Neural progenitor cell (in vitro differentiated cells): Measurements from ENCODE around the gene LIPC. TPM values are rescaled to one million over a fixed set of nuclear protein-coding genes. Genes with fewer than 3 reads are reported as not detected.
A peak's percentile ranks its signal among the peaks of the same experiment; 100 is the strongest.

Source experiments
- DNase-seq: peaks from one replicate; pipeline ENCODE4 v3.0.0-alpha.2; 2016; ENCODE audit warnings: low spot score
- H2AFZ ChIP-seq: fragments of 200-600 bp; sonication (generic); replicated peaks from 2 replicates; pipeline ENCODE4 v1.6.1; 2016; ENCODE audit warnings: antibody characterized with exemption
- H3F3A ChIP-seq: fragments of 200-600 bp; sonication (generic); 2 replicates; pipeline ENCODE4 v1.6.1; 2016; ENCODE audit warnings: antibody characterized with exemption, low read depth
- H3K27ac ChIP-seq: fragments of 200-600 bp; sonication (generic); 2 replicates; pipeline ENCODE4 v1.5.1; 2016; ENCODE audit warnings: mild to moderate bottlenecking
- H3K27me3 ChIP-seq: fragments of 200-600 bp; sonication (generic); 2 replicates; pipeline ENCODE4 v1.6.1; 2016; ENCODE audit warnings: mild to moderate bottlenecking, moderate library complexity
- H3K36me3 ChIP-seq: fragments of 200-600 bp; sonication (generic); 2 replicates; pipeline ENCODE4 v1.5.1; 2016
- H3K4me1 ChIP-seq: fragments of 200-600 bp; sonication (generic); 2 replicates; pipeline ENCODE4 v1.6.1; 2016; ENCODE audit warnings: mixed run types
- H3K4me2 ChIP-seq: fragments of 200-600 bp; sonication (generic); 2 replicates; pipeline ENCODE4 v1.6.1; 2016
- H3K4me3 ChIP-seq: fragments of 200-600 bp; sonication (generic); 2 replicates; pipeline ENCODE4 v1.5.1; 2016
- H3K79me2 ChIP-seq: fragments of 200-600 bp; sonication (generic); 2 replicates; pipeline ENCODE4 v1.6.1; 2016; ENCODE audit warnings: low read depth
- H3K9ac ChIP-seq: fragments of 200-600 bp; sonication (generic); 2 replicates; pipeline ENCODE4 v1.6.1; 2016
- H3K9me3 ChIP-seq: fragments of 200-600 bp; sonication (generic); 2 replicates; pipeline ENCODE4 v1.5.1; 2016; ENCODE audit warnings: low read depth
- H4K20me1 ChIP-seq: fragments of 200-600 bp; sonication (generic); 2 replicates; pipeline ENCODE4 v1.6.1; 2016; ENCODE audit warnings: low read depth
- H3K27ac Mint-ChIP-seq: 3 replicates; pipeline ENCODE4 v1.8.0; 2021; ENCODE audit warnings: mixed read lengths
- H3K27me3 Mint-ChIP-seq: 2 replicates; pipeline ENCODE4 v1.8.0; 2022; ENCODE audit warnings: low read depth, mild to moderate bottlenecking, inconsistent platforms, moderate library complexity, mixed read lengths; ENCODE audit not compliant: insufficient read depth
- H3K36me3 Mint-ChIP-seq: 3 replicates; pipeline ENCODE4 v1.8.0; 2021; ENCODE audit warnings: mixed read lengths
- H3K4me1 Mint-ChIP-seq: 3 replicates; pipeline ENCODE4 v1.8.0; 2021; ENCODE audit warnings: mixed read lengths
- H3K4me3 Mint-ChIP-seq: 3 replicates; pipeline ENCODE4 v1.8.0; 2021; ENCODE audit warnings: mild to moderate bottlenecking, moderate library complexity, mixed read lengths
- H3K9me3 Mint-ChIP-seq: 3 replicates; pipeline ENCODE4 v1.8.0; 2020; ENCODE audit warnings: mixed read lengths
- EZH2 ChIP-seq: fragments of 200-600 bp; sonication (generic); IDR thresholded peaks from 2 replicates; pipeline ENCODE4 v1.6.1; 2017; ENCODE audit warnings: antibody characterized with exemption, mild to moderate bottlenecking, moderate library complexity
- EZH2phosphoT487 ChIP-seq: fragments of 200-600 bp; sonication (generic); IDR thresholded peaks from 2 replicates; pipeline ENCODE4 v1.6.1; 2017; ENCODE audit warnings: antibody characterized with exemption
- total RNA-seq: library from RNA; depleted of rRNA; stranded (reverse); fragments of >200 nt; gene quantifications from 2 replicates; pipeline ENCODE4 v1.2.3, GENCODE V29; 2015; ENCODE audit warnings: low replicate concordance
- TF ChIP-seq, protein P1 (sequence below): fragments of 200-600 bp; sonication (generic); IDR thresholded peaks from 2 replicates; pipeline ENCODE4 v1.5.1; 2017; ENCODE audit warnings: antibody characterized with exemption, mild to moderate bottlenecking

The LIPC gene
- total RNA-seq, 1 donor from 2014 or later, result not detected

DNA sequence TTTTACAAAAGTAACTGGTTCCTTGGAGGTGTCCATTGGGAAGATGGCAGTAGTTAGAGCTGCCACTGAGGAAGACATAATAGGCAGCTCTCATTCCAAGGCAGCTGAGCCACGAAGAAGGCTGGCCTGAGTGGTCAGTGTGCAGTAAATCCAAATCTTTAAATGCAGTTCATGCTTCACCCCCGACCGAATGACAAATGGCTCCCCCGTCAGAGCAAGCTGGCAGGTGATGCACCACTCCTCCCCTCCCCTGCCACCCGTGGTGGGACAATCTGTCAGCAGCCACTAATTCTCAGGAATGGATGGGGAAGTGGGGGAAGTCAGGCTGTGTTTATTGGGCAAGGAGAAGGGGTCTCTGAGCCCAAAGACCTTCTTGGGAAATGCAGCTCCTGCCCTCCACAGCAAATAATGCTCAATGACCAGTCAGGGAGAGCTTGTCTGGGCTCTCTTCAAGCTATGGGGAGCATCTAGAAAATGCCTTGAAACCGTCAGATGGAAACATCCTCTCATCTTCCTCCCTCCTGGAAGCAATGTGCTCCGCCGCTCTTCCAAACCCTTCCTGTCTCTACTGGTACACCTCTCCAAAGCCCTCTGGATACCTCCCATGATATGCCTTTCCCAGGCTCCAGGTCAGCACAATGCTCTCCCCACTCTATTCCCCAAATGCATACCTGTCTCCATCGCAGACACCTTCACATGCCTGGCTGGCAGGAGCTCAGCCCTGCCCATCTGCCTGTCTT is 65.4 kb downstream of the LIPC start:
- no peak overlapping the region for H3K4me3 Mint-ChIP-seq
- no peaks in the 10 kb centered on the region for H3K36me3 Mint-ChIP-seq
- H3K79me2 ChIP-seq, result no peaks in the 10 kb centered on the region
- no peaks in the 10 kb centered on the region for H3K36me3 ChIP-seq
- no peaks in the 10 kb centered on the region for H3K27me3 ChIP-seq
- H3K4me3 ChIP-seq, result no peak overlapping the region
- H2AFZ ChIP-seq, result no peak overlapping the region
- H3F3A ChIP-seq, result no peaks in the 10 kb centered on the region
- H3K4me1 ChIP-seq, result no peaks in the 10 kb centered on the region
- H3K9ac ChIP-seq, result no peak overlapping the region
- H3K27me3 Mint-ChIP-seq, result peaks cover 7% of the 10 kb centered on the region
- H3K4me2 ChIP-seq, result no peak overlapping the region
- no peaks in the 10 kb centered on the region for H3K9me3 ChIP-seq
- DNase-seq, result no peak
- TF ChIP-seq EZH2phosphoT487, result no peak
- no peaks in the 10 kb centered on the region for H4K20me1 ChIP-seq
- H3K4me1 Mint-ChIP-seq, result peaks cover 12% of the 10 kb centered on the region
- peaks cover 2% of the 10 kb centered on the region for H3K9me3 Mint-ChIP-seq
- H3K27ac Mint-ChIP-seq, result no peak overlapping the region
- no peak overlapping the region for H3K27ac ChIP-seq

DNA sequence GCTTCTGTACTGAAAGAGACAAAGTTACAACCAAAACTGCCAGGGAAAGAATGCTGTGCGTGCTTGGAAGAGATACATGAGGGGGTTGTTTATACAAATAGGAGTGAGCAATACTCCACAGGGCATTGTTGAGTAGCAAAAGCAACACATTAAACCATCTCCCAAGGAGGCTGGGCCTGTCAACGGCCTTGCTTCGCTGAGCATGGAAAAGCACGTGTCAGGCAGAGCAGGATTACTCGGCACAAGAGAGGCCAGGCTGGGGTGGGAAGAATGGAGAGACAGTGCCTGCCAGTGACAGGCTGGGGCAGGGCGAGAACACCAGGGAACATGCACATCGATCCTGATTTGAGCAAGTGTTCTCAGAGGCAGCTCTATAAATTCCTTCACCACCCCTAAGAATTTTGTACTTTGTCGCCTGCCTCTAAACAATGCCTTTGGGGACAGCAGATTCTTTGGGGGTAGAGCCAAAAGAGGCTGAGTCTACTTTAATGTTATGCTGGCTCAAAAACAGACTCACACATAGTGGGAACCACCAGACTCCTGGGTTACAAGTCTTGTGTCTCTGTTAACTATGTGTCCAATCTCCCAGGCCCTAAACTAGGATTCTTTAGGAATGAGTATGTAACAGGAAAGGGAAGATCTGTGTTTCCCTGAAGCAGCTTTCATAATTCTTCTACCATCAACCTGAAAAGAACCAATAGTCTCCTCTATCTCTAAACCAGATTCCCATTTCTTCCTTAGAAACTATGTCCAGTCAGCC is 67.2 kb downstream of the LIPC start:
- Mint-ChIP-seq H3K4me1 (peaks cover 12% of the 10 kb centered on the region), H3K9me3 (peaks cover 2% of the 10 kb centered on the region), H3K4me3 (no peak overlapping the region), H3K27me3 (peaks cover 7% of the 10 kb centered on the region), H3K36me3 (no peaks in the 10 kb centered on the region), H3K27ac (no peak overlapping the region)
- no peaks in the 10 kb centered on the region for H3K79me2 ChIP-seq
- no peak overlapping the region for H2AFZ ChIP-seq
- no peaks in the 10 kb centered on the region for H4K20me1 ChIP-seq
- no peaks in the 10 kb centered on the region for H3F3A ChIP-seq
- peak; percentile 12 for DNase-seq
- H3K4me1 ChIP-seq, result no peaks in the 10 kb centered on the region
- no peak for TF ChIP-seq EZH2
- TF ChIP-seq, protein P1, sequence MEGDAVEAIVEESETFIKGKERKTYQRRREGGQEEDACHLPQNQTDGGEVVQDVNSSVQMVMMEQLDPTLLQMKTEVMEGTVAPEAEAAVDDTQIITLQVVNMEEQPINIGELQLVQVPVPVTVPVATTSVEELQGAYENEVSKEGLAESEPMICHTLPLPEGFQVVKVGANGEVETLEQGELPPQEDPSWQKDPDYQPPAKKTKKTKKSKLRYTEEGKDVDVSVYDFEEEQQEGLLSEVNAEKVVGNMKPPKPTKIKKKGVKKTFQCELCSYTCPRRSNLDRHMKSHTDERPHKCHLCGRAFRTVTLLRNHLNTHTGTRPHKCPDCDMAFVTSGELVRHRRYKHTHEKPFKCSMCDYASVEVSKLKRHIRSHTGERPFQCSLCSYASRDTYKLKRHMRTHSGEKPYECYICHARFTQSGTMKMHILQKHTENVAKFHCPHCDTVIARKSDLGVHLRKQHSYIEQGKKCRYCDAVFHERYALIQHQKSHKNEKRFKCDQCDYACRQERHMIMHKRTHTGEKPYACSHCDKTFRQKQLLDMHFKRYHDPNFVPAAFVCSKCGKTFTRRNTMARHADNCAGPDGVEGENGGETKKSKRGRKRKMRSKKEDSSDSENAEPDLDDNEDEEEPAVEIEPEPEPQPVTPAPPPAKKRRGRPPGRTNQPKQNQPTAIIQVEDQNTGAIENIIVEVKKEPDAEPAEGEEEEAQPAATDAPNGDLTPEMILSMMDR, result no peak
- TF ChIP-seq EZH2phosphoT487, result no peak
- H3K9ac ChIP-seq, result no peak overlapping the region
- no peaks in the 10 kb centered on the region for H3K27me3 ChIP-seq
- no peaks in the 10 kb centered on the region for H3K9me3 ChIP-seq
- no peak overlapping the region for H3K4me3 ChIP-seq
- H3K36me3 ChIP-seq, result no peaks in the 10 kb centered on the region
- H3K4me2 ChIP-seq, result no peak overlapping the region
- H3K27ac ChIP-seq, result no peak overlapping the region

GRCh38 chr15:58501006-58501405 is 69.2 kb downstream of the LIPC start:
- H4K20me1 ChIP-seq, result no peaks in the 10 kb centered on the region
- peaks cover 2% of the 10 kb centered on the region for H3K9me3 Mint-ChIP-seq
- H3K36me3 Mint-ChIP-seq, result no peaks in the 10 kb centered on the region
- TF ChIP-seq, protein P1, result no peak
- TF ChIP-seq EZH2phosphoT487, result no peak
- TF ChIP-seq EZH2, result no peak
- H3K9ac ChIP-seq, result no peak overlapping the region
- no peak for DNase-seq
- peak overlapping the region; percentile 26 for H3K27ac Mint-ChIP-seq
- no peak overlapping the region for H2AFZ ChIP-seq
- H3K4me1 ChIP-seq, result no peaks in the 10 kb centered on the region
- H3K27ac ChIP-seq, result no peak overlapping the region
- H3K4me3 ChIP-seq, result no peak overlapping the region
- H3K4me1 Mint-ChIP-seq, result peaks cover 12% of the 10 kb centered on the region
- H3K36me3 ChIP-seq, result no peaks in the 10 kb centered on the region
- H3K4me3 Mint-ChIP-seq, result no peak overlapping the region
- no peaks in the 10 kb centered on the region for H3K79me2 ChIP-seq
- H3K4me2 ChIP-seq, result no peak overlapping the region
- H3K27me3 ChIP-seq, result no peaks in the 10 kb centered on the region
- no peaks in the 10 kb centered on the region for H3K9me3 ChIP-seq
- peaks cover 3% of the 10 kb centered on the region for H3K27me3 Mint-ChIP-seq
- H3F3A ChIP-seq, result no peaks in the 10 kb centered on the region
